ENCODE data around the gene ABHD6. TPM values are rescaled to one million over a fixed set of nuclear protein-coding genes. Genes with fewer than 3 reads are reported as not detected.
"Not testable (repeated sequence)": the region's sequence is repeated elsewhere in the genome, so short reads cannot be mapped to it uniquely, and the experiment has no call there.

Gene ABHD6
- total RNA-seq, 1 donor from 2014 or later, result 28.2 TPM

GRCh38 chr3:58215317-58216025 is 22.1 kb upstream of the ABHD6 start:
- Mint-ChIP-seq H3K27me3 (ENCODE audit: low read depth) (peaks cover 5% of the 10 kb centered on the region), H3K9me3 (no peaks in the 10 kb centered on the region), H3K36me3 (ENCODE audit: low read depth) (no peaks in the 10 kb centered on the region), H3K4me3 (ENCODE audit: low read depth) (peak overlapping the region; percentile 15), H3K27ac (peak overlapping the region; percentile 68), H3K4me1 (ENCODE audit: low read depth) (peaks cover 41% of the 10 kb centered on the region)
- intact Hi-C loops (cut with micrococcal nuclease), result loop anchor here (2.0 to 5.0 kb wide), 4 partner anchors 17 to 45 kb away; partner anchors contain the start of gene ABHD6
- DNase-seq (ENCODE audit: low spot score), result no peak

DNA sequence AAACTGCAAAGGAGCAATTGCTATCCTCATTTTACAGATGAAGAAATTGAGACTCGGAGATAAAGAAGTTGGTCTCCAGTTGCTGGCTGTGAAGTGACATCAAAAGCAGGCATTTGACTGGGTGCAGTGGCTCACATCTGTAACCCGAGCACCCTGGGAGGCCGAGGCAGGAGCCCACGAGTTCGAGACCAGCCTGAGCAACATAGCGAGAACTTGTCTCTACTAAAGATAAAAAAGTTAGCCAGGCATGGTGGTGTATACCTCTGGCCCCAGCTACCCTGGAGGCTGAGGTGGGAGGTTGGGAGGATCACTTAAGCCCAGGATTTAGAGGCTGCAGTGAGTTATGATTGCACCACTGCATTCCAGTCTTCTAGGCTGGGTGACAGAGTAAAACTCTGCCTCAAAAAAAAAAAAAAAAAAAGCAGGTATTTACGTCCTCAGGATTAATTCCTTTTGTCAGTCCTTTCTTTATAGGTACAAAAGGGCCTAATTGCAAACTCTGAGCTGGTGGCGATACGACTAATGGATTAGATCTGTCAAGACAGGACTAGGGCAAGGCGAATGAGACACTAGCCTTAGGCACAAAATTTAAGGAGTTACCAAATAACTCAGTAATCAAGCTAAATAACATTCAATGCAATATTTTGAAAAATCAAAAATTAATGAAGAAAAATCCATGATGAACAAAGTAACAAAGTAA is 20.9 kb upstream of the ABHD6 start:
- intact Hi-C loops (cut with micrococcal nuclease), result loop anchor here (1.0 to 5.0 kb wide), 3 partner anchors 20 to 39 kb away; partner anchors contain the start of gene ABHD6
- H3K27me3 Mint-ChIP-seq (ENCODE audit: low read depth), result no peaks in the 10 kb centered on the region
- no peak for DNase-seq (ENCODE audit: low spot score)
- H3K4me1 Mint-ChIP-seq (ENCODE audit: low read depth), result peaks cover 45% of the 10 kb centered on the region
- H3K36me3 Mint-ChIP-seq (ENCODE audit: low read depth), result no peaks in the 10 kb centered on the region
- no peak overlapping the region for H3K27ac Mint-ChIP-seq
- no peak overlapping the region for H3K4me3 Mint-ChIP-seq (ENCODE audit: low read depth)
- H3K9me3 Mint-ChIP-seq, result no peaks in the 10 kb centered on the region

DNA sequence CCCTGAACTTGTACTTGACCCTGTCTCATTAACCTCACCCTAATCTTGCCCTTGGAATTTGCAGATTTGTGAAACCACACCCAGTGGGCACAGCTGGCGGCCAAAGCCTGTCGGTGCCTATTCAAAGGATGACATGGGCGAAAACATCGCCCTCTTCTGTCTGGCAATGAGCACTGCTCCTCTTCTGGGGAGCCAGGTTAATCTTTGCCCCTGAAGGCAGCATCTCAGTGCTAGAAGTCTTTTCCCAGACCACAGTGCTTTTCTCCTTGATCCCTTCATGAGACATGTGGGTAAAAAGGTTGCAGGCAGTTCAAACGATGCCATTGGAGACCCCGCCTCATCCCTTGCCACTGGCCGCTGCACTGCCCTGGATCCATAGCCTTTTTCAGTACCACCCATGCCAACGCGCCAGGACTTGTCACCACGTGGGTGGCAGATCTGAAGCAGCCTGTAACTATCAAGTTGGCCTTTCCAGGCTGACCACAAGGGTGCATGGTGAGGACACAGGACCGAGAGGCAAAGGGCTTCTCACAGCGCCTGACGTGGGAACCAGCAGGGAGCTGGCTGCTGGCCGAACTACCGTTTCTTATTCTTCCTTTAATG is 20.3 kb upstream of the ABHD6 start:
- DNase-seq (ENCODE audit: low spot score), result peak; percentile 44
- H3K36me3 Mint-ChIP-seq (ENCODE audit: low read depth), result no peaks in the 10 kb centered on the region
- H3K4me3 Mint-ChIP-seq (ENCODE audit: low read depth), result no peak overlapping the region
- intact Hi-C loops (cut with micrococcal nuclease), result loop anchor here (1.0 to 5.0 kb wide), 3 partner anchors 19 to 40 kb away; partner anchors contain the start of gene ABHD6
- no peaks in the 10 kb centered on the region for H3K9me3 Mint-ChIP-seq
- H3K27ac Mint-ChIP-seq, result no peak overlapping the region
- peaks cover 45% of the 10 kb centered on the region for H3K4me1 Mint-ChIP-seq (ENCODE audit: low read depth)
- H3K27me3 Mint-ChIP-seq (ENCODE audit: low read depth), result no peaks in the 10 kb centered on the region

DNA sequence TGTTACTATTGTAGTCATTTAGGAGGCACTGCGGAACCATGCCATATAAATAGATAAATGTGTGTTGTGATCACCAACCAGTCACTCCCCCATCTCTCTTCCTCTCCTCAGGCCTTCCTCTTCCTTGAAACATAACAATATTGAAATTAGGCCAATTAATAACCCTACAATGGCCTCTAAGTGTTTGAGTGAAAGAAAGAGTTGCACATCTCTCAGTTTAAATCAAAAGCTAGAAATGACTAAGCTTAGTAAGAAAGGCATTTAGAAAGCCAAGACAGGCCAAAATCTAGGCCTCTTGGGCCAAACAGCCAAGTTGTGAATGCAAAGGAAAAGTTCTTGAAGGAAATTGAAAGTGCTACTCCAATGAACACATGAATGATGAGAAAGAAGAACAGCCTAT is 18.7 kb upstream of the ABHD6 start:
- no peak for DNase-seq (ENCODE audit: low spot score)
- Mint-ChIP-seq H3K4me3 (ENCODE audit: low read depth) (no peak overlapping the region), H3K27ac (no peak overlapping the region), H3K27me3 (ENCODE audit: low read depth) (no peaks in the 10 kb centered on the region), H3K9me3 (no peaks in the 10 kb centered on the region), H3K4me1 (ENCODE audit: low read depth) (peaks cover 47% of the 10 kb centered on the region), H3K36me3 (ENCODE audit: low read depth) (no peaks in the 10 kb centered on the region)
- intact Hi-C loops (cut with micrococcal nuclease), result loop anchor here (5.0 kb wide), 1 partner anchor 42 kb away; no protein-coding TSS in a partner anchor

GRCh38 chr3:58222161-58222724 is 15.3 kb upstream of the ABHD6 start:
- no peaks in the 10 kb centered on the region for H3K9me3 Mint-ChIP-seq
- peaks cover 6% of the 10 kb centered on the region for H3K27me3 Mint-ChIP-seq (ENCODE audit: low read depth)
- intact Hi-C loops (cut with micrococcal nuclease), result no loop called here
- no peak for DNase-seq (ENCODE audit: low spot score)
- peaks cover 23% of the 10 kb centered on the region for H3K4me1 Mint-ChIP-seq (ENCODE audit: low read depth)
- no peak overlapping the region for H3K27ac Mint-ChIP-seq
- no peak overlapping the region for H3K4me3 Mint-ChIP-seq (ENCODE audit: low read depth)
- H3K36me3 Mint-ChIP-seq (ENCODE audit: low read depth), result no peaks in the 10 kb centered on the region

GRCh38 chr3:58223855-58224254 is 13.7 kb upstream of the ABHD6 start:
- H3K4me3 Mint-ChIP-seq (ENCODE audit: low read depth), result no peak overlapping the region
- intact Hi-C loops (cut with micrococcal nuclease), result no loop called here
- DNase-seq (ENCODE audit: low spot score), result no peak
- H3K4me1 Mint-ChIP-seq (ENCODE audit: low read depth), result peaks cover 15% of the 10 kb centered on the region
- H3K27ac Mint-ChIP-seq, result no peak overlapping the region
- H3K36me3 Mint-ChIP-seq (ENCODE audit: low read depth), result no peaks in the 10 kb centered on the region
- no peaks in the 10 kb centered on the region for H3K9me3 Mint-ChIP-seq
- peaks cover 7% of the 10 kb centered on the region for H3K27me3 Mint-ChIP-seq (ENCODE audit: low read depth)

- intact Hi-C loops (cut with micrococcal nuclease), result not testable (repeated sequence)
Measured at GRCh38 chr3:58227933-58228332, 9.7 kb upstream of the ABHD6 start.

DNA sequence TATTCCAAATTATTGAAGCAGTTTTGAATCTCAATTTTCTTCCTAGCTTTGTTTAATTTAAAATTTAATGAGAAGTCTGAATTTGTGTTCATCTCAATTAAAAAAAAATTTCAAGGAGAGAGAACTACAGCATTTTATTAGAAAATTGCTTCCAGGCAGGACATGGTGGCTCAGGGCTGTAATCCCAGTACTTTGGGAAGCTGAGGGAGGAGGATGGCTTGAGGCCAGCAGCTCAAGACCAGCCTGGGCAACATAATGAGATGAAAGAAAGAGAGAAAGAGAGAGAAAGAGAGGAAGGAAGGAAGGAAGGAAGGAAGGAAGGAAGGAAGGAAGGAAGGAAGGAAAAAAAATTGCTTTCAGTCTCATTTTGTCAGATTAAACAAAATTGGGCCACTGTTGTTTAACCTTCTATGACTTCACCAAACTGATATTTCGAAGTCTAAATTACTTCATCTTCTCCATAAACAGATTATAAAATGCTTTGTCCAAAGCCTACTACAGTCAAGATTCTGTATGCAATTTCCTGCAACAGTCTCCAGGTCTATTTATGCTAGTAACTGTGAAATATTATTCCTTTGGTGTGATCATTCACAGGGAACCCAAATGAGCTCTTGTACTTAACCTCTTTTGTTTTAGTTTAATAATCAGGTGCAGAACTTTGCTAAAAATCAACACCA is 6.6 kb upstream of the ABHD6 start:
- H3K36me3 Mint-ChIP-seq (ENCODE audit: low read depth), result no peaks in the 10 kb centered on the region
- peaks cover 1% of the 10 kb centered on the region for H3K4me1 Mint-ChIP-seq (ENCODE audit: low read depth)
- H3K27ac Mint-ChIP-seq, result no peak overlapping the region
- H3K9me3 Mint-ChIP-seq, result no peaks in the 10 kb centered on the region
- no peak for DNase-seq (ENCODE audit: low spot score)
- intact Hi-C loops (cut with micrococcal nuclease), result loop anchor here (10.0 kb wide), 2 partner anchors 204 to 264 kb away; partner anchors contain the start of genes KCTD6 and PDHB
- H3K27me3 Mint-ChIP-seq (ENCODE audit: low read depth), result peaks cover 47% of the 10 kb centered on the region
- no peak overlapping the region for H3K4me3 Mint-ChIP-seq (ENCODE audit: low read depth)

More at GRCh38 chr3:58227933-58228332, 9.7 kb upstream of the ABHD6 start:
- not testable (repeated sequence) for DNase-seq (ENCODE audit: low spot score); H3K9me3 Mint-ChIP-seq; H3K4me3 Mint-ChIP-seq (ENCODE audit: low read depth); H3K36me3 Mint-ChIP-seq (ENCODE audit: low read depth); H3K27ac Mint-ChIP-seq; H3K4me1 Mint-ChIP-seq (ENCODE audit: low read depth)
- peaks cover 35% of the 10 kb centered on the region for H3K27me3 Mint-ChIP-seq (ENCODE audit: low read depth)

DNA sequence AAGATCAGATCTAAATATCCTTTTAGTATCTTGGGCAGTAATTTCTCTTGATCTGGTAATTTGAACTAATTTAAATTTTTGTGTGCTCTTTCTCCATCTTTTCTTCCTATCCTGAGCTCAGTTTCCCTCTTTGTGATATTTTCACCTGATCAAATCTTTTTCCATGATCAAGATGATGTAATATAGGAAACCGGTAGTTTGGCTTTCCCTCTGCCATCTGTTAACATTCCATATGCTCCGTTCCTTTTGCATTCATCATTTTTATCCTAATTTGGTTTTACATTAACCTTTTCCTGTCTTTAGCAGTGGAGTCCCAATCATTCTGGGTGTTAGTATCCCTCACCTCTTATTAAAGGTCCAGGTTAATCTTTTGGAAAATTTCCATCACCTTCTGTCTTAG is 5.9 kb upstream of the ABHD6 start:
- Mint-ChIP-seq H3K27me3 (ENCODE audit: low read depth) (peaks cover 45% of the 10 kb centered on the region), H3K4me3 (ENCODE audit: low read depth) (no peak overlapping the region), H3K36me3 (ENCODE audit: low read depth) (no peaks in the 10 kb centered on the region), H3K4me1 (ENCODE audit: low read depth) (peaks cover 3% of the 10 kb centered on the region), H3K9me3 (no peaks in the 10 kb centered on the region), H3K27ac (no peak overlapping the region)
- intact Hi-C loops (cut with micrococcal nuclease), result loop anchor here (10.0 kb wide), 2 partner anchors 203 to 263 kb away; partner anchors contain the start of genes KCTD6 and PDHB
- no peak for DNase-seq (ENCODE audit: low spot score)

DNA sequence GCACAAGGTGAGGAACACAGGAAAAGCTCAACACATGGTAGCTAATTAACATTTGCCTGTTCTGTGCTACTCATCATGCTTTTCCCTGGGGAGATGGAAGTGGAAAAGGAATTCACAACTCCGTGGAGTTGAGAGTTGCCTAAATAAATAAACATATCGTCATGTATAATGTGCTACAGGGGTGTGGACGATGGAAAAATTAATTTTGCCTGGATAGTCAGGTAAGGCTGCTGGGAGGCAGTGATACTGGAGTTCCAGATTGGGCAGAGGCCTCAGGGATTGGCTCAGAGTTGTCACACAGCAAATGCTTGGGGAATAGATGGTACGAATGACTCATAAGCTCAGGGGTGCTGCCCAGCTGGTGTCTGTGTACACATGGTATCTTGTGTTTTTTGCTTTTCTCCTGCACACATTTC is 3.1 kb upstream of the ABHD6 start:
- no peak for DNase-seq (ENCODE audit: low spot score)
- Mint-ChIP-seq H3K4me1 (ENCODE audit: low read depth) (peaks cover 16% of the 10 kb centered on the region), H3K27ac (no peak overlapping the region), H3K27me3 (ENCODE audit: low read depth) (peaks cover 36% of the 10 kb centered on the region), H3K36me3 (ENCODE audit: low read depth) (no peaks in the 10 kb centered on the region), H3K9me3 (no peaks in the 10 kb centered on the region), H3K4me3 (ENCODE audit: low read depth) (no peak overlapping the region)
- intact Hi-C loops (cut with micrococcal nuclease), result loop anchor here (10.0 kb wide), 2 partner anchors 200 to 260 kb away; partner anchors contain the start of genes KCTD6 and PDHB

DNA sequence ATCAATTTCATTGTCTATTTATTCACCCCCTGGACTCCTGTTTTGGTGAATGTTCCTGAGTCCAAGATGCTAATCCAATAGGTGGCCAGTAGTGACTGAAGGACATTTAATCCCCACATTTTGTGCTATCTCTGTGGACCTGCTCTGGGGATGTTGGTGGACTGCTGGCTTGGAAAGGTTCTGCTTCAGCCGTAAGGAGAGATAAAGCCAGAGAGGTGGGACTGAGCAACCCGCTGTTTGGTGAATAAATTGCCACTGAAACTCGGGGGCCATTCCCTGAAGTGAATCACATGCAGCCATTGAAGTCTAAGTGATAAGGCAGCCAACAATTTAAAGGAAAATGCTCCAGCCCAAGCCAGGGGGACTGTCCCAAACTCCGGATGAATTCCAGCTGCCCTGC is 1.6 kb upstream of the ABHD6 start:
- DNase-seq (ENCODE audit: low spot score), result no peak
- H3K27ac Mint-ChIP-seq, result no peak overlapping the region
- peaks cover 25% of the 10 kb centered on the region for H3K27me3 Mint-ChIP-seq (ENCODE audit: low read depth)
- no peaks in the 10 kb centered on the region for H3K36me3 Mint-ChIP-seq (ENCODE audit: low read depth)
- intact Hi-C loops (cut with micrococcal nuclease), result loop anchor here (2.0 to 10.0 kb wide), 5 partner anchors 19 to 259 kb away; partner anchors contain the start of genes KCTD6 and PDHB
- peak overlapping the region; percentile 11 for H3K4me3 Mint-ChIP-seq (ENCODE audit: low read depth)
- peaks cover 17% of the 10 kb centered on the region for H3K4me1 Mint-ChIP-seq (ENCODE audit: low read depth)
- H3K9me3 Mint-ChIP-seq, result no peaks in the 10 kb centered on the region
